GM23338 (cell line): ENCODE data around the gene OR9I1. TPM values are rescaled to one million over a fixed set of nuclear protein-coding genes. Genes with fewer than 3 reads are reported as not detected.

Source experiments
- ATAC-seq: fragments of 200-7000 bp; cut with Tn5 transposase; 3 replicates; pipeline ENCODE4 v1.9.1; 2020
- DNase-seq: peaks from one replicate; pipeline ENCODE4 v3.0.0-alpha.2; 2015; ENCODE audit warnings: low spot score
- H2AFZ ChIP-seq: fragments of 200-600 bp; sonication (generic); 2 replicates; pipeline ENCODE4 v1.8.0; 2016; ENCODE audit warnings: antibody characterized with exemption, mild to moderate bottlenecking, moderate library complexity
- H3F3A ChIP-seq: fragments of 200-600 bp; sonication (generic); replicated peaks from 2 replicates; pipeline ENCODE4 v1.8.0; 2017; ENCODE audit warnings: antibody characterized with exemption, mixed run types, low read depth
- H3K27ac ChIP-seq: fragments of 200-600 bp; sonication (generic); 2 replicates; pipeline ENCODE4 v1.6.1; 2016; ENCODE audit warnings: low read depth
- H3K27me3 ChIP-seq: fragments of 200-600 bp; sonication (generic); 2 replicates; pipeline ENCODE4 v1.8.0; 2016; ENCODE audit warnings: mild to moderate bottlenecking, mixed run types, moderate library complexity; ENCODE audit not compliant: insufficient read depth
- H3K36me3 ChIP-seq: fragments of 200-600 bp; sonication (generic); 2 replicates; pipeline ENCODE4 v1.8.0; 2016; ENCODE audit warnings: mild to moderate bottlenecking; ENCODE audit not compliant: insufficient read depth
- H3K4me1 ChIP-seq: fragments of 200-600 bp; sonication (generic); 2 replicates; pipeline ENCODE4 v1.8.0; 2016; ENCODE audit warnings: mild to moderate bottlenecking, moderate library complexity; ENCODE audit not compliant: insufficient read depth
- H3K4me2 ChIP-seq: fragments of 200-600 bp; sonication (generic); 2 replicates; pipeline ENCODE4 v1.7.1; 2017; ENCODE audit warnings: mixed run types
- H3K4me3 ChIP-seq: fragments of 200-600 bp; sonication (generic); 2 replicates; pipeline ENCODE4 v1.6.1; 2016; ENCODE audit warnings: mixed run types
- H3K79me2 ChIP-seq: fragments of 200-600 bp; sonication (generic); replicated peaks from 2 replicates; pipeline ENCODE4 v1.8.0; 2017; ENCODE audit warnings: mild to moderate bottlenecking; ENCODE audit not compliant: insufficient read depth
- H3K9me2 ChIP-seq: fragments of 200-600 bp; sonication (generic); 2 replicates; pipeline ENCODE4 v1.8.0; 2017; ENCODE audit not compliant: insufficient read depth
- H4K20me1 ChIP-seq: fragments of 200-600 bp; sonication (generic); replicated peaks from 2 replicates; pipeline ENCODE4 v1.8.0; 2017; ENCODE audit warnings: mild to moderate bottlenecking; ENCODE audit not compliant: insufficient read depth
- H3K27ac Mint-ChIP-seq: 2 replicates; pipeline ENCODE4 v1.8.0; 2020; ENCODE audit warnings: inconsistent platforms, mild to moderate bottlenecking, moderate library complexity, mixed read lengths
- H3K27me3 Mint-ChIP-seq: 3 replicates; pipeline ENCODE4 v1.8.0; 2022; ENCODE audit warnings: low read depth, mild to moderate bottlenecking, moderate library complexity, mixed read lengths, inconsistent platforms; ENCODE audit not compliant: insufficient read depth, poor library complexity
- H3K36me3 Mint-ChIP-seq: 3 replicates; pipeline ENCODE4 v1.8.0; 2021; ENCODE audit warnings: low read depth, mild to moderate bottlenecking, inconsistent platforms, moderate library complexity, mixed read lengths
- H3K4me1 Mint-ChIP-seq: 3 replicates; pipeline ENCODE4 v1.8.0; 2020; ENCODE audit warnings: mild to moderate bottlenecking, inconsistent platforms, mixed read lengths
- H3K4me3 Mint-ChIP-seq: 3 replicates; pipeline ENCODE4 v1.8.0; 2021; ENCODE audit warnings: moderate library complexity, mild to moderate bottlenecking, inconsistent platforms, mixed read lengths
- H3K9me3 Mint-ChIP-seq: 3 replicates; pipeline ENCODE4 v1.8.0; 2020; ENCODE audit warnings: moderate library complexity, mild to moderate bottlenecking, inconsistent platforms, mixed read lengths
- CREB1 ChIP-seq: fragments of 250-450 bp; sonication (Bioruptor Pico); IDR thresholded peaks from 2 replicates; pipeline ENCODE4 v1.5.0; 2020; ENCODE audit warnings: low read depth, mild to moderate bottlenecking, moderate library complexity
- ETS1 ChIP-seq: IDR thresholded peaks from 2 replicates; pipeline ENCODE4 v1.6.1; 2016; ENCODE audit warnings: antibody characterized with exemption
- EZH2 ChIP-seq: fragments of 200-600 bp; sonication (generic); IDR thresholded peaks from one replicate; pipeline ENCODE4 v1.8.0; 2017; ENCODE audit warnings: antibody characterized with exemption, mild to moderate bottlenecking, low read depth; ENCODE audit not compliant: unreplicated experiment
- JUNB ChIP-seq: IDR thresholded peaks from one replicate; pipeline ENCODE4 v1.6.1; 2016; ENCODE audit warnings: antibody characterized with exemption; ENCODE audit not compliant: unreplicated experiment
- NANOG ChIP-seq: IDR thresholded peaks from 2 replicates; pipeline ENCODE4 v1.6.1; 2016; ENCODE audit warnings: antibody characterized with exemption, borderline replicate concordance
- POLR2AphosphoS5 ChIP-seq: IDR thresholded peaks from 2 replicates; pipeline ENCODE4 v1.6.1; 2016; ENCODE audit warnings: antibody characterized with exemption, low read depth
- REST ChIP-seq: IDR thresholded peaks from one replicate; pipeline ENCODE4 v1.6.1; 2018; ENCODE audit warnings: antibody characterized with exemption; ENCODE audit not compliant: unreplicated experiment
- STAT1 ChIP-seq: IDR thresholded peaks from one replicate; pipeline ENCODE4 v1.6.1; 2016; ENCODE audit warnings: antibody characterized with exemption; ENCODE audit not compliant: unreplicated experiment
- ZNF114 ChIP-seq: fragments of 250-450 bp; sonication (Bioruptor Pico); IDR thresholded peaks from 2 replicates; pipeline ENCODE4 v1.5.0; 2020; ENCODE audit warnings: mild to moderate bottlenecking, moderate library complexity
- ZNF331 ChIP-seq: fragments of 250-450 bp; sonication (Bioruptor Pico); IDR thresholded peaks from 2 replicates; pipeline ENCODE4 v1.5.0; 2020; ENCODE audit warnings: low read depth, mild to moderate bottlenecking, moderate library complexity
- ZNF462 ChIP-seq: fragments of 250-450 bp; sonication (Bioruptor Pico); IDR thresholded peaks from 2 replicates; pipeline ENCODE4 v1.5.0; 2020; ENCODE audit warnings: mild to moderate bottlenecking, moderate library complexity
- polyA plus RNA-seq: library from polyadenylated mRNA; unstranded; fragments of >200 nt; fragmentation: Nextera tagmentation; extraction: Ambion mirVana; gene quantifications from 2 replicates; pipeline ENCODE4 v1.2.1, GENCODE V29; 2016
- total RNA-seq: library from RNA; depleted of rRNA; stranded (reverse); fragments of >200 nt; shearing (Covaris generic); gene quantifications from 2 replicates; pipeline ENCODE4 v1.2.3, GENCODE V29; 2014

OR9I1 gene
- total and polyA plus RNA-seq, 2 experiments from 2014 or later = not detected

- Histone ChIP-seq H3K4me2 (no peak overlapping the region), H3K79me2 (no peaks in the 10 kb centered on the region), H3K9me2 (peaks cover 17% of the 10 kb centered on the region; the same call in 1 of the 2 replicates), H3K4me3 (no peak overlapping the region), H3K4me1 (no peaks in the 10 kb centered on the region; the same call in 1 of the 2 replicates), H4K20me1 (no peaks in the 10 kb centered on the region), H2AFZ (no peak overlapping the region), H3K27ac (no peak overlapping the region), H3F3A (no peaks in the 10 kb centered on the region), H3K27me3 (no peaks in the 10 kb centered on the region), H3K36me3 (no peaks in the 10 kb centered on the region)
- TF ChIP-seq REST = no peak
- no peak for TF ChIP-seq POLR2AphosphoS5
- TF ChIP-seq JUNB = no peak
- no peak for TF ChIP-seq EZH2
- no peak for TF ChIP-seq ETS1
- TF ChIP-seq ZNF331 (CRISPR knock-in tag) = no peak
- no peak for TF ChIP-seq CREB1 (CRISPR knock-in tag)
- TF ChIP-seq NANOG = no peak
- no peak for TF ChIP-seq ZNF462 (CRISPR knock-in tag)
- no peak for TF ChIP-seq ZNF114 (CRISPR knock-in tag)
- no peak for TF ChIP-seq STAT1
- Mint-ChIP-seq H3K4me3 (no peak overlapping the region), H3K27me3 (no peaks in the 10 kb centered on the region), H3K9me3 (peaks cover 3% of the 10 kb centered on the region; the same call in 1 of the 3 replicates), H3K27ac (peak overlapping the region; percentile 82; the same call in 1 of the 2 replicates), H3K4me1 (peaks cover 3% of the 10 kb centered on the region; the same call in 2 of the 3 replicates), H3K36me3 (no peaks in the 10 kb centered on the region)
- no peak for DNase-seq
- no peak for ATAC-seq
Observed at GRCh38 chr11:58070585-58070984, 54.7 kb downstream of the OR9I1 start.
